GM12878 (cell line): ENCODE measurements around the gene KCNK5. TPM values are rescaled to one million over a fixed set of nuclear protein-coding genes. Genes with fewer than 3 reads are reported as not detected.

Experiments
- ATAC-seq: fragments of 200-7000 bp; cut with Tn5 transposase; 3 replicates; pipeline ENCODE4 v1.9.1; 2020; ENCODE audit warnings: mild to moderate bottlenecking, moderate library complexity
- BruUV-seq: library from RNA; stranded (reverse); fragments of 400-500 nt; replicated peaks from 2 replicates; lab custom pipeline; 2021; lab: Mats Ljungman, UMichigan
- CTCF ChIA-PET: fragments of 300-600 bp; sonication (Branson Sonifier 250); formaldehyde crosslinking; extraction: SDS; loops from one replicate; lab custom pipeline; 2021; ENCODE audit warnings: inconsistent platforms; lab: Yijun Ruan, JAX
- POLR2A ChIA-PET: fragments of 350-600 bp; formaldehyde crosslinking; extraction: SDS; loops from one replicate; lab custom pipeline; 2021; ENCODE audit warnings: inconsistent platforms; lab: Charles Lee
- RAD21 ChIA-PET: fragments of 300-600 bp; sonication (Branson Sonifier 250); formaldehyde crosslinking; loops from one replicate; lab custom pipeline; 2023; ENCODE audit warnings: antibody characterized with exemption; ENCODE audit not compliant: unreplicated experiment; lab: Charles Lee
- SMC1A ChIA-PET: fragments of 300-600 bp; sonication (Branson Sonifier 250); formaldehyde crosslinking; loops from one replicate; lab custom pipeline; 2023; ENCODE audit not compliant: unreplicated experiment, uncharacterized antibody; lab: Charles Lee
- DNase-seq: peaks from one replicate; pipeline ENCODE4 v3.0.0-alpha.2; 2011; ENCODE audit warnings: low read depth, low spot score
- FAIRE-seq: peaks from 3 replicates; lab custom pipeline; 2011; peaks lifted over from hg19 to GRCh38; lab: Jason Lieb, UNC
- H2AFZ ChIP-seq: 2 replicates; pipeline ENCODE4 v1.6.0; 2011; ENCODE audit warnings: low read depth, low read length, control low read depth; ENCODE audit not compliant: control insufficient read depth
- H3K27ac ChIP-seq: 2 replicates; pipeline ENCODE4 v1.5.1; 2011; ENCODE audit warnings: control low read depth; ENCODE audit not compliant: control insufficient read depth, insufficient read depth
- H3K27me3 ChIP-seq, 2 experiments: replicated peaks in 1 of 2; 2 replicates each; pipeline versions ENCODE4 v1.6.0 to v1.6.1; 2011; ENCODE audit warnings: low read length in 1 of 2; ENCODE audit not compliant: control insufficient read depth in 2 of 2, insufficient read depth in 2 of 2
- H3K36me3 ChIP-seq, 2 experiments: 2 replicates each; pipeline ENCODE4 v1.5.1; 2011; ENCODE audit warnings: low read length in 1 of 2; ENCODE audit not compliant: control insufficient read depth in 2 of 2, insufficient read depth in 2 of 2
- H3K4me1 ChIP-seq: 2 replicates; pipeline ENCODE4 v1.6.1; 2011; ENCODE audit warnings: mild to moderate bottlenecking, low read length, moderate library complexity, mixed read lengths; ENCODE audit not compliant: control insufficient read depth, insufficient read depth
- H3K4me2 ChIP-seq: 2 replicates; pipeline ENCODE4 v1.6.0; 2011; ENCODE audit warnings: control low read depth; ENCODE audit not compliant: control insufficient read depth, insufficient read depth
- H3K4me3 ChIP-seq: fragments of 200-600 bp; sonication (generic); 2 replicates; pipeline ENCODE4 v1.5.1; 2016
- H3K79me2 ChIP-seq: 2 replicates; pipeline ENCODE4 v1.6.0; 2011; ENCODE audit warnings: low read length; ENCODE audit not compliant: control insufficient read depth, insufficient read depth
- H3K9ac ChIP-seq: 2 replicates; pipeline ENCODE4 v1.8.0; 2011; ENCODE audit warnings: low read length, control low read depth, mixed read lengths; ENCODE audit not compliant: control insufficient read depth, insufficient read depth
- H3K9me3 ChIP-seq: replicated peaks from 3 replicates; pipeline ENCODE4 v1.5.1; 2011; ENCODE audit warnings: mild to moderate bottlenecking, low read length; ENCODE audit not compliant: control insufficient read depth, insufficient read depth
- H4K20me1 ChIP-seq: 2 replicates; pipeline ENCODE4 v1.6.0; 2011; ENCODE audit not compliant: control insufficient read depth, insufficient read depth
- CHD1 ChIP-seq: IDR thresholded peaks from 2 replicates; pipeline ENCODE4 v1.6.1; 2012; ENCODE audit warnings: low read depth, low read length, improper control_type of control experiment
- IKZF1 ChIP-seq: fragments of 450-650 bp; conservative IDR thresholded peaks from 2 replicates; pipeline ENCODE4 v1.6.1; 2017; ENCODE audit warnings: antibody characterized with exemption, mild to moderate bottlenecking
- NFYA ChIP-seq: IDR thresholded peaks from 2 replicates; pipeline ENCODE4 v1.6.1; 2011; ENCODE audit warnings: low read depth, mild to moderate bottlenecking, low read length, improper control_type of control experiment, borderline replicate concordance
- PAX5 ChIP-seq: IDR thresholded peaks from 2 replicates; pipeline ENCODE4 v1.6.1; 2011; ENCODE audit warnings: low read depth, low read length, borderline replicate concordance
- WGBS: methylation state at CpG from one replicate; pipeline ENCODE4 v1.1.6; 2016; ENCODE audit warnings: low lambda C conversion rate; ENCODE audit not compliant: insufficient replicate concordance, insufficient coverage; ENCODE audit errors: missing lambda C conversion rate; 5-methylcytosine and 5-hydroxymethylcytosine counted together
- in situ Hi-C: fragments of 300-500 bp; cut with MboI; formaldehyde crosslinking; loops from 9 replicates; pipeline ENCODE4 v1.14.3; 2018; ENCODE audit warnings: mixed read lengths
- intact Hi-C: fragments of 100-400 bp; cut with micrococcal nuclease; formaldehyde crosslinking; loops from one replicate; pipeline ENCODE4 v1.14.2; 2022; ENCODE audit not compliant: unreplicated experiment
- polyA plus RNA-seq, 11 experiments: library from polyadenylated mRNA; depleted of rRNA in 4 of 11; unstranded in 6 of 11; stranded (reverse) in 5 of 11; fragments of >200 nt; fragmentation: Nextera tagmentation in 4 of 11; fragmentation: Illumina TruSeq in 1 of 11; extraction: Ambion mirVana in 4 of 11; extraction: Trizol in 1 of 11; gene quantifications; 1 replicate in 1 of 11; 2 replicates in 10 of 11; pipeline versions ENCODE4 v1.2.1 to v1.2.3, GENCODE V29; 2011 to 2016; ENCODE audit warnings: inconsistent platforms in 2 of 11, missing spikeins in 2 of 11, low read depth in 1 of 11
- total RNA-seq, 4 experiments: library from RNA; depleted of rRNA in 3 of 4; stranded (reverse); fragments of >200 nt in 3 of 4; fragmentation: Illumina TruSeq in 1 of 4; extraction: Trizol in 1 of 4; gene quantifications; 2 replicates each; pipeline versions ENCODE4 v1.2.1 to v1.2.3, GENCODE V29; 2013 to 2021
- TF ChIP-seq, protein P1 (sequence below): fragments of 450-650 bp; IDR thresholded peaks from 2 replicates; pipeline ENCODE4 v1.6.1; 2018; ENCODE audit warnings: mild to moderate bottlenecking, low read depth, moderate library complexity; ENCODE audit not compliant: partially characterized antibody

KCNK5 gene
- total and polyA plus RNA-seq, 10 of the 15 experiments (the other 5 are each of a cell fraction or from before 2014, with no cell fraction given) = 0.11 to 4.2 (median 2.1) TPM

DNA sequence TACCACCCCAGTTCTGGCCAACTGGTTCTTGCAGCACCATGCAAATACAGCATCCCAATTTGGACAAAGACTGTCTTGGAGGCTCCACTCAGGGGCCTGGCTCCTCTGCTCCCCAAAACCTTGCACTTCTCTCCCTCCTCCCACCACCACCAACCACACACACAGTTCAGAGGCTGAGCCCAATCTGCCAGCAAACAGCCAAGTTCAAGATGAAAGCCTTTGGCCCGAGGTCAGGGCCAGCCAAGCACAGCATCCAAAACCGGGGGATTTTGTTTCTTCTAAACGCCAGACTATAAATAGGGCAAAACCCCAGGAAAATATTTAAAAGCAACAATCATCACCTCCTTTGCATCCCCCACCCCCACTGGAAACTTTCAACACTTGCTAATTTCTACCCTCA, 5.7 kb downstream of the KCNK5 start:
- H3K27me3 ChIP-seq = no peaks in the 10 kb centered on the region
- H3K36me3 ChIP-seq = no peaks in the 10 kb centered on the region
- in situ Hi-C loops = no loop called here
- no peak overlapping the region for H3K9ac ChIP-seq
- H3K4me1 ChIP-seq = peaks cover 22% of the 10 kb centered on the region
- CTCF ChIA-PET = interaction anchor here (0.9 to 1.0 kb wide), 3 partner anchors 11 to 57 kb away, joined by 4 to 5 read pairs (median 4); no protein-coding TSS in a partner anchor
- DNase-seq = no peak
- no peak overlapping the region for H3K4me2 ChIP-seq
- no peaks in the 10 kb centered on the region; the same call in 1 of the 2 replicates for H4K20me1 ChIP-seq
- SMC1A ChIA-PET = interaction anchor here (0.9 to 1.3 kb wide), 3 partner anchors 8 to 27 kb away, joined by 3 read pairs; no protein-coding TSS in a partner anchor
- no peak for ATAC-seq
- FAIRE-seq = no peak
- RAD21 ChIA-PET = interaction anchor here (2.1 to 2.5 kb wide), 2 partner anchors 8 to 19 kb away, joined by 8 read pairs; no protein-coding TSS in a partner anchor
- H3K4me3 ChIP-seq = no peak overlapping the region
- no peaks in the 10 kb centered on the region; the same call in 2 of the 3 replicates for H3K9me3 ChIP-seq
- no TSS peak for BruUV-seq
- POLR2A ChIA-PET = interaction anchor here (1.4 kb wide), 1 partner anchor 7 kb away, joined by 5 read pairs; no protein-coding TSS in a partner anchor
- 0% methylated on average over 3 of the region's 3 CpGs for WGBS
- H2AFZ ChIP-seq = no peak overlapping the region
- intact Hi-C loops = no loop called here
- no peak for TF ChIP-seq CHD1
- TF ChIP-seq, protein P1, sequence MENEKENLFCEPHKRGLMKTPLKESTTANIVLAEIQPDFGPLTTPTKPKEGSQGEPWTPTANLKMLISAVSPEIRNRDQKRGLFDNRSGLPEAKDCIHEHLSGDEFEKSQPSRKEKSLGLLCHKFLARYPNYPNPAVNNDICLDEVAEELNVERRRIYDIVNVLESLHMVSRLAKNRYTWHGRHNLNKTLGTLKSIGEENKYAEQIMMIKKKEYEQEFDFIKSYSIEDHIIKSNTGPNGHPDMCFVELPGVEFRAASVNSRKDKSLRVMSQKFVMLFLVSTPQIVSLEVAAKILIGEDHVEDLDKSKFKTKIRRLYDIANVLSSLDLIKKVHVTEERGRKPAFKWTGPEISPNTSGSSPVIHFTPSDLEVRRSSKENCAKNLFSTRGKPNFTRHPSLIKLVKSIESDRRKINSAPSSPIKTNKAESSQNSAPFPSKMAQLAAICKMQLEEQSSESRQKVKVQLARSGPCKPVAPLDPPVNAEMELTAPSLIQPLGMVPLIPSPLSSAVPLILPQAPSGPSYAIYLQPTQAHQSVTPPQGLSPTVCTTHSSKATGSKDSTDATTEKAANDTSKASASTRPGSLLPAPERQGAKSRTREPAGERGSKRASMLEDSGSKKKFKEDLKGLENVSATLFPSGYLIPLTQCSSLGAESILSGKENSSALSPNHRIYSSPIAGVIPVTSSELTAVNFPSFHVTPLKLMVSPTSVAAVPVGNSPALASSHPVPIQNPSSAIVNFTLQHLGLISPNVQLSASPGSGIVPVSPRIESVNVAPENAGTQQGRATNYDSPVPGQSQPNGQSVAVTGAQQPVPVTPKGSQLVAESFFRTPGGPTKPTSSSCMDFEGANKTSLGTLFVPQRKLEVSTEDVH = no peak
- TF ChIP-seq PAX5 = 0 out of 2 replicates have a peak, but pooled peaks have one; percentile 29
- no peak for TF ChIP-seq NFYA
- peak; percentile 30; the same call in 1 of the 2 replicates for TF ChIP-seq IKZF1
- peaks cover 14% of the 10 kb centered on the region for H3K79me2 ChIP-seq
- no peak overlapping the region for H3K27ac ChIP-seq
